A172 (cell line): ENCODE measurements around the gene MYL11. TPM values are rescaled to one million over a fixed set of nuclear protein-coding genes. Genes with fewer than 3 reads are reported as not detected.
"Not testable (repeated sequence)": the region's sequence is repeated elsewhere in the genome, so short reads cannot be mapped to it uniquely, and the experiment has no call there.

Experiments used
- DNase-seq: peaks from one replicate; pipeline ENCODE4 v3.0.0-alpha.2; 2015; ENCODE audit warnings: low spot score
- total RNA-seq: library from RNA; depleted of rRNA; stranded (reverse); fragments of >200 nt; shearing (Covaris generic); gene quantifications from 2 replicates; pipeline ENCODE4 v1.2.3, GENCODE V29; 2014

MYL11 gene
- total RNA-seq, 1 experiment from 2014 or later, result not detected

GRCh38 chr16:30396627-30397026 is 22.0 kb downstream of the MYL11 start:
- not testable (repeated sequence) for DNase-seq

GRCh38 chr16:30397056-30397455 is 22.5 kb downstream of the MYL11 start:
- no peak for DNase-seq

GRCh38 chr16:30397776-30398660 is 23.4 kb downstream of the MYL11 start:
- DNase-seq, result no peak

GRCh38 chr16:30398661-30399434 is 24.2 kb downstream of the MYL11 start:
- no peak for DNase-seq

- DNase-seq, result no peak
Observed at GRCh38 chr16:30399435-30400186, 25.0 kb downstream of the MYL11 start.

GRCh38 chr16:30401768-30402425 is 27.3 kb downstream of the MYL11 start:
- DNase-seq, result no peak

- no peak for DNase-seq
Observed at GRCh38 chr16:30406795-30407101, 32.1 kb downstream of the MYL11 start.

GRCh38 chr16:30407102-30407803 is 32.7 kb downstream of the MYL11 start, which contains the start of gene ZNF771:
Gene ZNF771, plus strand, starts transcription at chr16:30407606. Its CDS starts 448 bp downstream, at chr16:30408054.
- peak; percentile 82 for DNase-seq

- peak; percentile 42 for DNase-seq
Observed at GRCh38 chr16:30407804-30408534, 33.4 kb downstream of the MYL11 start.

- DNase-seq, result peak; percentile 84
Observed at GRCh38 chr16:30409125-30410060, 34.8 kb downstream of the MYL11 start.

GRCh38 chr16:30413112-30413806 is 38.7 kb downstream of the MYL11 start:
- DNase-seq, result no peak

- DNase-seq, result no peak
Observed at GRCh38 chr16:30414159-30414558, 39.6 kb downstream of the MYL11 start.

GRCh38 chr16:30416047-30416603 is 41.5 kb downstream of the MYL11 start:
- no peak for DNase-seq

GRCh38 chr16:30416624-30417528 is 42.3 kb downstream of the MYL11 start:
- DNase-seq, result no peak

- no peak for DNase-seq
Observed at GRCh38 chr16:30417529-30418349, 43.1 kb downstream of the MYL11 start.
